SK-MEL-5 (cell line): ENCODE results near the gene KIAA0753. TPM values are rescaled to one million over a fixed set of nuclear protein-coding genes. Genes with fewer than 3 reads are reported as not detected.

ENCODE experiments used
- DNase-seq: peaks from one replicate; pipeline ENCODE4 v3.0.0-alpha.2; 2016; ENCODE audit warnings: low read depth, low spot score
- in situ Hi-C: cut with HindIII; loops from 2 replicates; pipeline ENCODE4 v1.10.0; 2016; ENCODE audit warnings: low sequenced_read_pairs, high pct_unique_total_duplicates, low pct_unique_long_range_greater_than_20kb
- polyA plus RNA-seq, 2 experiments: library from polyadenylated mRNA; depleted of rRNA; stranded (reverse); fragments of >200 nt; gene quantifications; 2 replicates each; pipeline ENCODE4 v1.2.3, GENCODE V29; 2015
- total RNA-seq: library from RNA; depleted of rRNA; stranded (reverse); fragments of >200 nt; shearing (Covaris generic); gene quantifications from 2 replicates; pipeline ENCODE4 v1.2.3, GENCODE V29; 2014; rRNA removed

The KIAA0753 gene
- 12.0 and 14.9 TPM in 2 replicates for total RNA-seq
- polyA plus RNA-seq (2015; cell fraction: cytosol; rRNA removed), result 6.6 and 13.0 TPM in 2 replicates
- 13.8 and 25.3 TPM in 2 replicates for polyA plus RNA-seq (2015; cell fraction: nucleus; rRNA removed)

- peak; percentile 90 for DNase-seq
- in situ Hi-C loops, result no loop called here
Observed at GRCh38 chr17:6640536-6641246, at the start of gene KIAA0753, which contains the start of gene TXNDC17. KIAA0753 (minus strand) TSS chr17:6640711; CDS start chr17:6635103, 5,608 bp downstream. TXNDC17 (plus strand) TSS chr17:6641060; CDS start chr17:6641083, 23 bp downstream.

GRCh38 chr17:6688944-6689343, 48.4 kb upstream of the KIAA0753 start:
- in situ Hi-C loops, result no loop called here
- no peak for DNase-seq

- in situ Hi-C loops, result no loop called here
- no peak for DNase-seq
Observed at GRCh38 chr17:6686026-6686425, 45.5 kb upstream of the KIAA0753 start.

GRCh38 chr17:6684881-6685767, 44.6 kb upstream of the KIAA0753 start:
- in situ Hi-C loops, result no loop called here

GRCh38 chr17:6684460-6684783, 43.9 kb upstream of the KIAA0753 start:
- in situ Hi-C loops, result no loop called here
- no peak for DNase-seq

More at GRCh38 chr17:6684881-6685767, 44.6 kb upstream of the KIAA0753 start:
- no peak for DNase-seq

GRCh38 chr17:6683730-6684459, 43.4 kb upstream of the KIAA0753 start:
- DNase-seq, result no peak
- in situ Hi-C loops, result no loop called here

GRCh38 chr17:6683081-6683684, 42.7 kb upstream of the KIAA0753 start:
- in situ Hi-C loops, result no loop called here
- DNase-seq, result no peak

- in situ Hi-C loops, result no loop called here
Observed at GRCh38 chr17:6682339-6682738, 41.8 kb upstream of the KIAA0753 start.

GRCh38 chr17:6681671-6682070, 41.2 kb upstream of the KIAA0753 start:
- in situ Hi-C loops, result no loop called here
- DNase-seq, result no peak

More at GRCh38 chr17:6682339-6682738, 41.8 kb upstream of the KIAA0753 start:
- no peak for DNase-seq

GRCh38 chr17:6681176-6681575, 40.7 kb upstream of the KIAA0753 start:
- DNase-seq, result no peak
- in situ Hi-C loops, result no loop called here

- DNase-seq, result no peak
- in situ Hi-C loops, result no loop called here
Observed at GRCh38 chr17:6679241-6679640, 38.7 kb upstream of the KIAA0753 start.

- in situ Hi-C loops, result no loop called here
- no peak for DNase-seq
Observed at GRCh38 chr17:6677946-6678345, 37.4 kb upstream of the KIAA0753 start.

- in situ Hi-C loops, result no loop called here
- DNase-seq, result no peak
Observed at GRCh38 chr17:6677158-6677831, 36.8 kb upstream of the KIAA0753 start.

GRCh38 chr17:6676802-6677157, 36.3 kb upstream of the KIAA0753 start:
- DNase-seq, result no peak
- in situ Hi-C loops, result no loop called here

GRCh38 chr17:6675201-6675825, 34.8 kb upstream of the KIAA0753 start:
- in situ Hi-C loops, result no loop called here
- DNase-seq, result no peak

GRCh38 chr17:6674586-6674985, 34.1 kb upstream of the KIAA0753 start:
- in situ Hi-C loops, result no loop called here
- DNase-seq, result no peak

GRCh38 chr17:6671431-6671830, 30.9 kb upstream of the KIAA0753 start:
- in situ Hi-C loops, result no loop called here
- no peak for DNase-seq
